Upper lobe of left lung (tissue), 6 donors: Measurements from ENCODE around the gene ZNF326. TPM values are rescaled to one million over a fixed set of nuclear protein-coding genes. Genes with fewer than 3 reads are reported as not detected.
A peak's percentile ranks its signal among the peaks of the same experiment; 100 is the strongest.

Experiments
- ATAC-seq, 2 donors: fragments of 200-7000 bp; cut with Tn5 transposase; one replicate each; pipeline ENCODE4 v1.9.1; 2022; ENCODE audit warnings: mild to moderate bottlenecking in 2 of 2, moderate library complexity in 2 of 2; ENCODE audit not compliant: low FRiP score in 2 of 2
- DNase-seq, 2 donors: peaks; one replicate each; pipeline ENCODE4 v3.0.0-alpha.2; 2019 to 2020
- H3K27ac ChIP-seq, 4 donors: fragments of 200-600 bp; sonication (generic); one replicate each; pipeline ENCODE4 v1.5.1; 2016 to 2019
- H3K27me3 ChIP-seq, 4 donors: fragments of 200-600 bp; sonication (generic); one replicate each; pipeline ENCODE4 v1.5.1; 2017 to 2019
- H3K36me3 ChIP-seq, 4 donors: fragments of 200-600 bp; sonication (generic); one replicate each; pipeline ENCODE4 v1.5.1; 2016 to 2019
- H3K4me1 ChIP-seq, 4 donors: fragments of 200-600 bp; sonication (generic); one replicate each; pipeline ENCODE4 v1.5.1; 2018 to 2019
- H3K4me3 ChIP-seq, 4 donors: fragments of 200-600 bp; sonication (generic); one replicate each; pipeline ENCODE4 v1.5.1; 2017 to 2019; ENCODE audit warnings: mild to moderate bottlenecking in 2 of 4, moderate library complexity in 1 of 4
- H3K9me3 ChIP-seq, 4 donors: fragments of 200-600 bp; sonication (generic); one replicate each; pipeline ENCODE4 v1.5.1; 2018 to 2019
- CTCF ChIP-seq, 6 experiments: fragments of 450-650 bp in 4 of 6; fragments of 200-600 bp in 2 of 6; sonication (generic) in 2 of 6; IDR thresholded peaks; one replicate each; pipeline ENCODE4 v1.5.1; 2016 to 2019; ENCODE audit warnings: antibody characterized with exemption in 6 of 6
- EP300 ChIP-seq, 4 donors: sonication (generic); formaldehyde crosslinking; IDR thresholded peaks; one replicate each; pipeline ENCODE4 v1.5.1; 2017; ENCODE audit warnings: antibody characterized with exemption in 4 of 4, control low read depth in 2 of 4
- POLR2A ChIP-seq, 4 donors: fragments of 450-650 bp; IDR thresholded peaks; one replicate each; pipeline ENCODE4 v1.5.1; 2016 to 2017; ENCODE audit warnings: antibody characterized with exemption in 4 of 4, mild to moderate bottlenecking in 2 of 4
- POLR2AphosphoS5 ChIP-seq, 2 donors: sonication (generic); formaldehyde crosslinking; IDR thresholded peaks; one replicate each; pipeline ENCODE4 v1.5.1; 2017; ENCODE audit warnings: antibody characterized with exemption in 2 of 2
- WGBS, 2 donors: methylation state at CpG; one replicate each; pipeline ENCODE4 v1.1.5; 2017 to 2018; 5-methylcytosine and 5-hydroxymethylcytosine counted together
- total RNA-seq, 6 donors: library from RNA; depleted of rRNA in 4 of 6; stranded (reverse); fragments of >200 nt in 4 of 6; gene quantifications; one replicate each; pipeline versions ENCODE4 v1.1.0 to v1.2.1, GENCODE V29; 2016 to 2021
- donor health status: DM: no; HTN: no; CAD: no; lungs with moderate emphysema.
- donor health status: DM: no; HTN: yes; CAD: no; lungs with severe emphysema.

Gene ZNF326
- total RNA-seq, 6 donors from 2014 or later = 9.2 to 32.5 (median 17.4) TPM

GRCh38 chr1:89990976-89991831 lies 3.7 kb upstream of the ZNF326 start:
- WGBS, 2 donors = 78 to 86% methylated on average over 8 of the region's 8 CpGs
- H3K27ac ChIP-seq = no peak overlapping the region
- peaks cover 2 to 12% (median 6%) of the 10 kb centered on the region in 4 donors for H3K4me1 ChIP-seq
- TF ChIP-seq CTCF (IDR thresholded peaks at IDR 0.05) (no peak), POLR2AphosphoS5 (IDR thresholded peaks at IDR 0.05) (no peak), POLR2A (IDR thresholded peaks at IDR 0.05) (no peak), EP300 (IDR thresholded peaks at IDR 0.05) (no peak)
- H3K36me3 ChIP-seq = no peaks in the 10 kb centered on the region
- H3K4me3 ChIP-seq = no peak overlapping the region
- H3K9me3 ChIP-seq = no peaks in the 10 kb centered on the region
- no peak for DNase-seq
- no peak for ATAC-seq
- H3K27me3 ChIP-seq = no peaks in the 10 kb centered on the region

GRCh38 chr1:89993541-89993940 lies 1.4 kb upstream of the ZNF326 start:
- WGBS, 2 donors = 93 to 96% methylated on average over 19 to 24 of the region's 24 CpGs
- Histone ChIP-seq H3K27ac (no peak overlapping the region), H3K36me3 (no peaks in the 10 kb centered on the region), H3K4me3 (no peak overlapping the region), H3K9me3 (no peaks in the 10 kb centered on the region), H3K4me1 (peaks cover 14 to 33% (median 21%) of the 10 kb centered on the region in 4 donors), H3K27me3 (no peaks in the 10 kb centered on the region)
- DNase-seq (peak in 1 of 2 donors; percentile 63), ATAC-seq (no peak)
- TF ChIP-seq POLR2AphosphoS5 (IDR thresholded peaks at IDR 0.05) = no peak
- TF ChIP-seq CTCF (IDR thresholded peaks at IDR 0.05) = no peak
- TF ChIP-seq EP300 (IDR thresholded peaks at IDR 0.05) = no peak

GRCh38 chr1:89994231-89994804 lies 592 bp upstream of the ZNF326 start:
- peak in 1 of 2 donors; percentile 41 for DNase-seq
- TF ChIP-seq POLR2AphosphoS5 (IDR thresholded peaks at IDR 0.05) = no peak
- TF ChIP-seq CTCF (IDR thresholded peaks at IDR 0.05) = no peak
- TF ChIP-seq EP300 (IDR thresholded peaks at IDR 0.05) = no peak
- TF ChIP-seq POLR2A (IDR thresholded peaks at IDR 0.05) = no peak
- no peaks in the 10 kb centered on the region for H3K36me3 ChIP-seq
- H3K27ac ChIP-seq = peak overlapping the region; percentile 94 to 99 (median 96)
- ATAC-seq = no peak
- H3K4me3 ChIP-seq = peak overlapping the region; percentile 21 to 85 (median 78)
- no peaks in the 10 kb centered on the region for H3K9me3 ChIP-seq
- H3K4me1 ChIP-seq = peaks cover 14 to 33% (median 21%) of the 10 kb centered on the region in 4 donors
- WGBS, 2 donors = 70 to 72% methylated on average over 16 of the region's 16 CpGs
- H3K27me3 ChIP-seq = no peaks in the 10 kb centered on the region

- WGBS, 2 donors = 1 to 2% methylated on average over 13 to 15 of the region's 15 CpGs
- Histone ChIP-seq H3K36me3 (peaks cover 0 to 4% (median 0%) of the 10 kb centered on the region in 4 donors), H3K9me3 (no peaks in the 10 kb centered on the region), H3K27me3 (no peaks in the 10 kb centered on the region), H3K4me3 (peak overlapping the region; percentile 21 to 85 (median 78)), H3K4me1 (peaks cover 14 to 33% (median 21%) of the 10 kb centered on the region in 4 donors), H3K27ac (peak overlapping the region; percentile 94 to 99 (median 96))
- ATAC-seq (no peak), DNase-seq (no peak)
- TF ChIP-seq POLR2A (IDR thresholded peaks at IDR 0.05) (no peak), POLR2AphosphoS5 (IDR thresholded peaks at IDR 0.05) (no peak), CTCF (IDR thresholded peaks at IDR 0.05) (no peak), EP300 (IDR thresholded peaks at IDR 0.05) (no peak)
Measured at GRCh38 chr1:89995598-89996449, 914 bp downstream of the ZNF326 start.
